GM10248 (cell line): ENCODE data around the gene NDE1.
"Not testable (repeated sequence)": the region's sequence is repeated elsewhere in the genome, so short reads cannot be mapped to it uniquely, and the experiment has no call there.

Source experiments
- CTCF ChIA-PET: fragments of 300-600 bp; sonication (Branson Sonifier 250); formaldehyde crosslinking; extraction: SDS; loops from one replicate; lab custom pipeline; 2021; ENCODE audit warnings: antibody characterized with exemption; lab: Yijun Ruan, JAX
- POLR2A ChIA-PET: fragments of 350-650 bp; sonication (Branson Sonifier 250); formaldehyde crosslinking; extraction: SDS; loops from one replicate; lab custom pipeline; 2020; ENCODE audit warnings: antibody characterized with exemption; lab: Yijun Ruan, JAX
- DNase-seq: peaks from one replicate; pipeline ENCODE4 v3.0.0; 2012; ENCODE audit errors: extremely low spot score
- TF ChIP-seq, protein P1 (sequence below): IDR thresholded peaks from 2 replicates; pipeline ENCODE4 v1.5.1; 2012; ENCODE audit warnings: mild to moderate bottlenecking, low read depth; ENCODE audit errors: extremely low read depth, missing control alignments, control extremely low read depth

The NDE1 gene

DNA sequence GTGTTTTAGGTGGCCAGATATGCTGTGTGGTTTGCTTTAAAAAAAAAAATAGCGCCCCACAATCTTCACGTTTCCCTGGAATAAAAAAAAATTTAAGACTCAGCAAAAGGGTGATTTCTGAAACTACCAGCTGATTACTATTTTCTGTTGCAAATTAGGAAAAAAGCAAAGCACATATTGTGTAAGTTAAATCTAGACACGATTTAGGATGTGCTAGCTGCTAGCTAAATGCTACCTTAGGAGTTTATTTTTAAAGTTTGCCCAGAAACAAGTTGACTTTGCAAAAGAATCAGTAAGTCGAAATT, 6.1 kb upstream of the NDE1 start:
- TF ChIP-seq, protein P1, sequence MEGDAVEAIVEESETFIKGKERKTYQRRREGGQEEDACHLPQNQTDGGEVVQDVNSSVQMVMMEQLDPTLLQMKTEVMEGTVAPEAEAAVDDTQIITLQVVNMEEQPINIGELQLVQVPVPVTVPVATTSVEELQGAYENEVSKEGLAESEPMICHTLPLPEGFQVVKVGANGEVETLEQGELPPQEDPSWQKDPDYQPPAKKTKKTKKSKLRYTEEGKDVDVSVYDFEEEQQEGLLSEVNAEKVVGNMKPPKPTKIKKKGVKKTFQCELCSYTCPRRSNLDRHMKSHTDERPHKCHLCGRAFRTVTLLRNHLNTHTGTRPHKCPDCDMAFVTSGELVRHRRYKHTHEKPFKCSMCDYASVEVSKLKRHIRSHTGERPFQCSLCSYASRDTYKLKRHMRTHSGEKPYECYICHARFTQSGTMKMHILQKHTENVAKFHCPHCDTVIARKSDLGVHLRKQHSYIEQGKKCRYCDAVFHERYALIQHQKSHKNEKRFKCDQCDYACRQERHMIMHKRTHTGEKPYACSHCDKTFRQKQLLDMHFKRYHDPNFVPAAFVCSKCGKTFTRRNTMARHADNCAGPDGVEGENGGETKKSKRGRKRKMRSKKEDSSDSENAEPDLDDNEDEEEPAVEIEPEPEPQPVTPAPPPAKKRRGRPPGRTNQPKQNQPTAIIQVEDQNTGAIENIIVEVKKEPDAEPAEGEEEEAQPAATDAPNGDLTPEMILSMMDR: no peak
- ChIA-PET CTCF (interaction anchor here (1.3 to 3.3 kb wide), 4 partner anchors 10 to 25 kb away, joined by 3 to 21 read pairs (median 4); no protein-coding TSS in a partner anchor), POLR2A (no interaction called here)
- DNase-seq: no peak

DNA sequence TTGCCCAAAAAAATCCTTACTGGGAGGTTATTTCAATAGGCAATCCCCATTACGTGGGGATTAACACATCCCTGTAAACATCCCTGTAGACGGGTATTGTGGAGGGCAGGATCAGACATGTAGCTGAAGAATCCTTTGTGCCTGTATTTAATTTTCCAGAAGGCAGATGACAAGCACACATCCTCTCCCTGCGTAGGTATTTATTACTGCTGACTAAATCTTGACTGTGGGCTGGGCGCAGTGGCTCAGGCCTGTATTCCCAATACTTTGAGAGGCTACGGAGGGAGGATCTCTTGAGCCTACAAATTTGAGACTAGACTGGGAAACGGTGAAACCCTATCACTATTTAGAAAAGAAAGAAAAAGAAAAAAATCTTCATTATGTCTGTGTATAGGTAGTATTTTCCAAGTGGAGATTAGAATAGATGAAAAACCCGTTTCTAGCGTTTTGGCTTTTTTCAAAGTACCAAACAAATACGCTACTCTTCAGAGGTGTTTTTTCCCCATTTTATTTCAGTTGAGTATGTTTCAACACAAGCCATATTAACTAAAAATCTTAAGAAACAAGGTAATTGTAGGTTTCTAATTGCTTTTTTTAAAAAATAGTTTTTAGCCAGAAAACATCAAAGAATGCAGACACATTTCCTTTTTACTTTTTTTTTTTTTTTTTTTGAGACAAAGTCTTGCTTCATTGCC, 5.6 kb upstream of the NDE1 start:
- TF ChIP-seq, protein P1: no peak
- ChIA-PET POLR2A (interaction anchor here (0.5 kb wide), 1 partner anchor 24 kb away, joined by 7 read pairs; no protein-coding TSS in a partner anchor), CTCF (interaction anchor here (1.5 to 3.3 kb wide), 2 partner anchors 9 to 24 kb away, joined by 3 to 21 read pairs; no protein-coding TSS in a partner anchor)
- no peak for DNase-seq

DNA sequence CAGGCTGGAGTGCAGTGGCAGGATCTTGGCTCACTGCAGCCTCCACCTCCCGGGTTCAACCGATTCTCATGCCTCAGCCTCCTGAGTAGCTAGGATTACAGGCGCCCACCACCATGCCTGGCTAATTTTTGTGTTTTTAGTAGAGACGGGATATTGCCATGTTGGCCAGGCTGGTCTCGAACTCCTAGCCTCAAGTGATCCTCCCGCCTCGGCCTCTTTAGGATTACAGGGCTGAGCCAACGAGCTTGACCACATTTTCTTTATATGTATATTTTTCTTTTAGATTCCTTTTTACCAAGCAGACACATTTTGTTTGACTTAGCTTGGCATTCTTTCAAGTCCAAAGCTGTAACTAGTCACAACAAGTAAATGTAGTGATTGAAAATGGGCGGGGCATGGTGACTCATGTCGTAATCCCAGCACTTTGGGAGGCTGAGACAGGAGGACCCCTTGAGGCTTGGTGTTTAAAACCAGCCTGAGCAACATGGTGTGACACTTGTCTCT, 5.0 kb upstream of the NDE1 start:
- DNase-seq, CTCF ChIA-PET: not testable (repeated sequence)
- POLR2A ChIA-PET: interaction anchor here (0.5 kb wide), 1 partner anchor 24 kb away, joined by 7 read pairs; no protein-coding TSS in a partner anchor

DNA sequence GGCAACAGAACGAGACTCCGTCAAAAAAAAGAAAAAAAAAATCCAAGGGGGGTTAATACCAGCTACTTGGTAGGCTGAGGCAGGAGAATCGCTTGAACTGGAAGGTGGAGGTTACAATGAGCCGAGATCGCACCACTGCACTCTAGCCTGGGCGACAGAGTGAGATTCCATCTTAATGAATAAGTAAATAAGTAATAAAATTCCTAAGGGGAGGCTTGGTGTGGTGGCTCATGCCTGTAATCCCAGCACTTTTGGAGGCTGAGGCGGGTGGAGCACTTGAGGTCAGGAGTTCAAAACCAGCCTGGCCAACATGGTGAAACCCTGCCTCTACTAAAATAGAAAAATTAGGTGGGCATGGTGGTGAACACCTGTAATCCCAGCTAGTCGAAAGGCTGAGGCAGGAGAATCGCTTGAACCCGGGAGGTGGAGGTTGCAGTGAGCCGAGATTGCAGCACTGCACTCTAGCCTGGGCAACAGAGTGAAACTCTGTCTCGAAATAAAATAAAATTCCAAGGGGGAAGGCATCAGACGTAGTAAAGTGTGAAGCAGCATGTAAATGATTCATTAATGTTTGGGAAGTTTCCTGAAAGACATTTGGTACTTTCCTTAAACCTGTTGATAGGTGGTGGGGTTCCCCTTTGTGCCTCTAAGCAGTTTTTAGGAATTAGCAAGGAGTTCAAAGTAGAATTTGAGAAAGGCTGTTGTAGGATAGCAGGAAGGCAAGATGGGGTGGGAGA, 3.3 kb upstream of the NDE1 start:
- DNase-seq, CTCF ChIA-PET, POLR2A ChIA-PET: not testable (repeated sequence)

DNA sequence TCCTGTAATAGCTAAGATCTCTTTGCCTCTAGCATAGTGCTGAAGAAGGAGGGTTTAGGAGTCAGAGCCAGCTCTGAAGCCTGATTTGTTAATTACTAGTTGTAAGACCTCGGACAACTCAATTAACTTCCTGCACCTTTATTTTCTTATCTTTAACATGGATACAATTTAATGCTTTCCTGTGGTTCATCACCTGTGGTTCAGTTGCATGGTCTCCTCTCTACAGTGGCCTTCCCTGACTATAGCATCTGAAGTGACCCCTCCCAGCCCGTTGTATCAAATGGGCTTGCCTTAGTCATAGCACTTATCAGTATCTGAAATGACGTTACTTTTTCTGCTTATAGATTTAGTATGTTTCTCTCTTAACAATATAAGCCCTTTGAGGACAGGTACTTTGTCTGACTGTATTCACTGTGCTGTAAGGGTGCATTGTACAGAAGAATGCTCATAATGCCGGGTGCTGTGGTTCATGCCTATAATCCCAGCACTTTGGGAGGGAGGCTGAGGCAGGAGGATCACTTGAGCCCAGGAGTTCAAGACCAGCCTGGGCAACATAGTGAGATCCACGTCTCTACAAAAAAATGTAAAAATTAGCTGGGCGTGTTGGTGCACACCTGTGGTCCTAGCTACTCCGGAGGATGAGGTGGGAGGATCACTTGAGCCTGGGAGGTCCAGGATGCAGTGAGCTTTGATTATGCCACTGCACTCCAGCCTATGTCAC, 2.6 kb upstream of the NDE1 start:
- CTCF ChIA-PET: no interaction called here
- POLR2A ChIA-PET: no interaction called here
- TF ChIP-seq, protein P1: no peak
- DNase-seq: no peak

DNA sequence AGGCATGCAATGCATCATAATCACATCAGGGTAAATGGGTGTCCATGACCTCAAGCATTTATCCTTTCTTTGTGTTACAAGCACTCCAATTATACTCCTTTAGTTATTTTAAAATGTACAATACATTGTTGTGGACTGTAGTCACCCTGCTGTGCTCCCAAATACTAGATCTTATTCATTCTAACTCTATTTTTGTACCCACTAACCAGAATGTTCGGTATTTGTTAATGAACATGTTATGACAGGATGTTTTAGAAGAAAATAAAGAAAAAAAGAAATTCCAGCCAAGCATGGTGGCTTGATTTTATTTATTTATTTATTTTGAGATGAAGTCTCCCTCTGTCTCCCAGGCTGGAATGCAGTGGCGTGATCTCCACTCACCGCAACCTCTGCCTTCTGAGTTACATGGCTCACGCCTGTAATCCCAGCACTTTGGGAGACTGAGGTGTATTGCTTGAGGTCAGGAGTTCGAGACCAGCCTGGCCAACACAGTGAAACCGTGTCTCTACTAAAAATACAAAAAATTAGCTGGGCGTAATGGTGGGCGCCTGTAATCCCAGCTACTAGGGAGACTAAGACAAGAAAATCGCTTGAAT, 1.8 kb upstream of the NDE1 start:
- ChIA-PET POLR2A (no interaction called here), CTCF (no interaction called here)
- TF ChIP-seq, protein P1: no peak
- DNase-seq: no peak

DNA sequence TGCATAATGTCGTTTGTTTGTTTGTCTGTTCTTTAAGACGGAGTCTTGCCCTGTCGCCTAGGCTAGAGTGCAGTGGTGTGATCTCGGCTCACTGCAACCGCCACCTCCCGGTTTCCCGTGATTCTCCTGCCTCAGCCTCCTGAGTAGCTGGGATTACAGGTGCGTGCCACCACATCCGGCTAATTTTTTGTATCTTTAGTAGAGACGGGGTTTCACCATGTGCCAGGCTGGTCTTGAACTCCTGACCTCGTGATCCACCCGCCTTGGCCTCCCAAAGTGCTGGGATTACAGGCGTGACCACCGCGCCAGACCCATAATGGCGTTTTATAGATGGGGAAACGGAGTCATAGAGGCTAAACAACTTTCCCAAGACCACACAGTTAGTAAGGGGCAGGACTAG, 734 bp upstream of the NDE1 start:
- CTCF ChIA-PET, DNase-seq, POLR2A ChIA-PET: not testable (repeated sequence)
